B cell (primary cell): ENCODE measurements around the gene GABRR3. TPM values are rescaled to one million over a fixed set of nuclear protein-coding genes. Genes with fewer than 3 reads are reported as not detected.
A peak's percentile ranks its signal among the peaks of the same experiment; 100 is the strongest.

ENCODE experiments used
- ATAC-seq: fragments of 200-7000 bp; cut with Tn5 transposase; one replicate; pipeline ENCODE4 v1.10.0; 2021; ENCODE audit warnings: low read depth, mild to moderate bottlenecking, moderate number of reproducible peaks, moderate library complexity
- CTCF ChIA-PET: fragments of 350-600 bp; sonication (Branson Sonifier 250); formaldehyde crosslinking; loops from one replicate; lab custom pipeline; 2021; ENCODE audit warnings: antibody characterized with exemption, inconsistent platforms; lab: Charles Lee
- POLR2A ChIA-PET: fragments of 350-600 bp; sonication (Branson Sonifier 250); formaldehyde crosslinking; loops from one replicate; lab custom pipeline; 2021; ENCODE audit warnings: antibody characterized with exemption; lab: Charles Lee
- DNase-seq: peaks from one replicate; pipeline ENCODE4 v3.0.0; 2013
- H2AFZ ChIP-seq: 2 replicates; pipeline ENCODE4 v1.6.1; 2012; ENCODE audit warnings: mild to moderate bottlenecking, low read depth, low read length; ENCODE audit not compliant: insufficient read depth, poor library complexity, severe bottlenecking
- H3K27ac ChIP-seq, 2 donors: 1 replicate in 1 of 2; 2 replicates in 1 of 2; pipeline ENCODE4 v1.5.1; 2012 to 2013; ENCODE audit warnings: low read length in 2 of 2, mild to moderate bottlenecking in 2 of 2, moderate library complexity in 1 of 2
- H3K27me3 ChIP-seq, 4 experiments: fragments of 200-600 bp in 1 of 4; sonication (generic) in 1 of 4; replicated peaks in 1 of 4; 1 replicate in 2 of 4; 2 replicates in 2 of 4; pipeline versions ENCODE4 v1.6.1 to v1.7.0; 2013 to 2016; ENCODE audit warnings: low read length in 3 of 4, mild to moderate bottlenecking in 2 of 4, mixed read lengths in 1 of 4, moderate library complexity in 1 of 4; ENCODE audit not compliant: insufficient read depth in 4 of 4, control insufficient read depth in 3 of 4; ENCODE audit errors: control extremely low read depth in 1 of 4
- H3K36me3 ChIP-seq, 2 experiments: replicated peaks in 1 of 2; 1 replicate in 1 of 2; 2 replicates in 1 of 2; pipeline versions ENCODE4 v1.6.1 to v1.7.1; 2013; ENCODE audit warnings: low read length in 1 of 2; ENCODE audit not compliant: insufficient read depth in 2 of 2, control insufficient read depth in 1 of 2; ENCODE audit errors: control extremely low read depth in 1 of 2, extremely low read depth in 1 of 2
- H3K4me1 ChIP-seq, 2 donors: fragments of 200-600 bp in 1 of 2; sonication (generic) in 1 of 2; 1 replicate in 1 of 2; 2 replicates in 1 of 2; pipeline versions ENCODE4 v1.5.1 to v1.6.1; 2013 to 2017; ENCODE audit warnings: low read length in 2 of 2; ENCODE audit not compliant: control insufficient read depth in 2 of 2, insufficient read depth in 2 of 2
- H3K4me2 ChIP-seq: replicated peaks from 2 replicates; pipeline ENCODE3; 2012; ENCODE audit warnings: mild to moderate bottlenecking, low read depth, low read length; ENCODE audit not compliant: poor library complexity, severe bottlenecking
- H3K4me3 ChIP-seq, 5 experiments: fragments of 200-600 bp in 1 of 5; sonication (generic) in 1 of 5; 1 replicate in 3 of 5; 2 replicates in 2 of 5; pipeline versions ENCODE4 v1.5.1 to v1.7.0; 2011 to 2016; ENCODE audit warnings: low read length in 4 of 5, mild to moderate bottlenecking in 4 of 5, low read depth in 2 of 5, control low read depth in 1 of 5, moderate library complexity in 1 of 5; ENCODE audit not compliant: insufficient read depth in 1 of 5; ENCODE audit errors: control extremely low read depth in 1 of 5, extremely low read depth in 1 of 5
- H3K79me2 ChIP-seq: fragments of 200-600 bp; sonication (generic); one replicate; pipeline ENCODE4 v1.6.0; 2016; ENCODE audit warnings: low read length; ENCODE audit not compliant: control insufficient read depth, insufficient read depth
- H3K9ac ChIP-seq: fragments of 200-600 bp; sonication (generic); 2 replicates; pipeline ENCODE4 v1.6.1; 2017; ENCODE audit warnings: mild to moderate bottlenecking, low read length, moderate library complexity
- H3K9me3 ChIP-seq, 3 donors: one replicate each; pipeline versions ENCODE4 v1.6.1 to v1.7.1; 2013; ENCODE audit warnings: low read length in 2 of 3; ENCODE audit not compliant: control insufficient read depth in 2 of 3, insufficient read depth in 1 of 3; ENCODE audit errors: control extremely low read depth in 1 of 3
- H4K20me1 ChIP-seq: 2 replicates; pipeline ENCODE4 v1.6.0; 2012; ENCODE audit warnings: mild to moderate bottlenecking, low read length; ENCODE audit not compliant: insufficient read depth, control insufficient read depth, poor library complexity, severe bottlenecking
- H3K27ac Mint-ChIP-seq: one replicate; pipeline ENCODE4 v1.8.0; 2021; ENCODE audit warnings: mixed read lengths
- H3K27me3 Mint-ChIP-seq: one replicate; pipeline ENCODE4 v1.8.0; 2021; ENCODE audit warnings: mixed read lengths
- H3K4me1 Mint-ChIP-seq: one replicate; pipeline ENCODE4 v1.8.0; 2021; ENCODE audit warnings: mixed read lengths
- H3K4me3 Mint-ChIP-seq: one replicate; pipeline ENCODE4 v1.8.0; 2021; ENCODE audit warnings: mixed read lengths
- H3K9me3 Mint-ChIP-seq: one replicate; pipeline ENCODE4 v1.8.0; 2022; ENCODE audit warnings: mixed read lengths; ENCODE audit not compliant: insufficient read depth
- CTCF ChIP-seq: fragments of 200-600 bp; IDR thresholded peaks from one replicate; pipeline ENCODE4 v1.8.0; 2022; ENCODE audit warnings: antibody characterized with exemption, mild to moderate bottlenecking
- EZH2 ChIP-seq: IDR thresholded peaks from 2 replicates; pipeline ENCODE4 v1.6.1; 2012; ENCODE audit warnings: borderline replicate concordance, low read depth, mild to moderate bottlenecking, moderate library complexity, low read length; ENCODE audit not compliant: insufficient read depth, poor library complexity, severe bottlenecking
- WGBS: methylation state at CpG from one replicate; pipeline ENCODE4 v1.1.5; 2013; ENCODE audit warnings: missing lambda C conversion rate; ENCODE audit not compliant: insufficient coverage; 5-methylcytosine and 5-hydroxymethylcytosine counted together
- intact Hi-C: fragments of 100-400 bp; cut with micrococcal nuclease; formaldehyde crosslinking; loops from one replicate; pipeline ENCODE4 v1.10.0; 2022
- polyA plus RNA-seq: library from polyadenylated mRNA; depleted of rRNA; stranded (reverse); fragments of >200 nt; gene quantifications from 2 replicates; pipeline ENCODE4 v1.2.3, GENCODE V29; 2012
- total RNA-seq, 2 donors: library from RNA; stranded (reverse); fragments of 120-200 nt in 1 of 2; gene quantifications; 1 replicate in 1 of 2; 2 replicates in 1 of 2; pipeline versions ENCODE4 v1.2.3 to v1.2.4, GENCODE V29; 2013 to 2022

GABRR3 gene
- total and polyA plus RNA-seq, 2 donors (not counting 1 experiment from before 2014, with no cell fraction given) = not detected

GRCh38 chr3:97991293-97991682, 43.8 kb downstream of the GABRR3 start:
- Mint-ChIP-seq H3K4me3 (no peak overlapping the region), H3K9me3 (no peaks in the 10 kb centered on the region), H3K27ac (no peak overlapping the region), H3K27me3 (peaks cover 16% of the 10 kb centered on the region), H3K4me1 (no peaks in the 10 kb centered on the region)
- Histone ChIP-seq H3K27me3 (no peaks in the 10 kb centered on the region), H3K36me3 (no peaks in the 10 kb centered on the region), H3K4me3 (no peak overlapping the region), H2AFZ (peak overlapping the region; percentile 14), H3K9ac (no peak overlapping the region), H3K4me2 (no peak overlapping the region), H3K79me2 (no peaks in the 10 kb centered on the region), H4K20me1 (no peaks in the 10 kb centered on the region), H3K9me3 (no peaks in the 10 kb centered on the region), H3K27ac (no peak overlapping the region), H3K4me1 (no peaks in the 10 kb centered on the region)
- ATAC-seq (no peak), DNase-seq (no peak)
- intact Hi-C loops = no loop called here
- 60% methylated on average over 4 of the region's 5 CpGs for WGBS
- ChIA-PET POLR2A (no interaction called here), CTCF (no interaction called here)
- no peak for TF ChIP-seq EZH2
- TF ChIP-seq CTCF = no peak

- Histone ChIP-seq H3K36me3 (no peaks in the 10 kb centered on the region), H3K4me3 (no peak overlapping the region), H3K27ac (no peak overlapping the region), H4K20me1 (no peaks in the 10 kb centered on the region), H2AFZ (peak overlapping the region; percentile 14), H3K4me1 (no peaks in the 10 kb centered on the region), H3K4me2 (no peak overlapping the region), H3K27me3 (no peaks in the 10 kb centered on the region), H3K79me2 (no peaks in the 10 kb centered on the region), H3K9me3 (no peaks in the 10 kb centered on the region), H3K9ac (no peak overlapping the region)
- peaks cover 19% of the 10 kb centered on the region for H3K27me3 Mint-ChIP-seq
- H3K27ac Mint-ChIP-seq = no peak overlapping the region
- ATAC-seq (no peak), DNase-seq (no peak)
- no peak overlapping the region for H3K4me3 Mint-ChIP-seq
- WGBS = no CpG with 5 or more reads among the region's 2 CpGs
- TF ChIP-seq CTCF = no peak
- no peak for TF ChIP-seq EZH2
- H3K9me3 Mint-ChIP-seq = no peaks in the 10 kb centered on the region
- ChIA-PET POLR2A (no interaction called here), CTCF (no interaction called here)
- no peaks in the 10 kb centered on the region for H3K4me1 Mint-ChIP-seq
- intact Hi-C loops = no loop called here
These were observed 44.4 kb downstream of the GABRR3 start for GRCh38 chr3:97990624-97991292.
